HG03565 (cell line): ENCODE measurements around the gene KDM3A.
A peak's percentile ranks its signal among the peaks of the same experiment; 100 is the strongest.

Experiments
- ATAC-seq: cut with Tn5 transposase; IDR thresholded peaks from one replicate; pipeline ENCODE4 v1.9.1; 2021; ENCODE audit warnings: mild to moderate bottlenecking, moderate library complexity; ENCODE audit not compliant: unreplicated experiment

Gene KDM3A

GRCh38 chr2:86440631-86441391 is at the start of gene KDM3A:
Gene KDM3A (plus strand): TSS chr2:86441371. CDS start chr2:86442048, 677 bp downstream.
- peak; percentile 68 for ATAC-seq

GRCh38 chr2:86392873-86393518 is 48.2 kb upstream of the KDM3A start:
- ATAC-seq: no peak

GRCh38 chr2:86393521-86394491 is 47.4 kb upstream of the KDM3A start:
- no peak for ATAC-seq

- ATAC-seq: no peak
Observed at GRCh38 chr2:86396291-86396785, 44.8 kb upstream of the KDM3A start.

GRCh38 chr2:86397986-86398385 is 43.2 kb upstream of the KDM3A start:
- ATAC-seq: no peak

- ATAC-seq: no peak
Observed at GRCh38 chr2:86398500-86399474, 42.4 kb upstream of the KDM3A start.

- ATAC-seq: no peak
Observed at GRCh38 chr2:86400321-86400720, 40.9 kb upstream of the KDM3A start.

GRCh38 chr2:86410581-86410980 is 30.6 kb upstream of the KDM3A start:
- ATAC-seq: no peak

GRCh38 chr2:86411396-86411795 is 29.8 kb upstream of the KDM3A start:
- ATAC-seq: no peak

GRCh38 chr2:86412007-86412406 is 29.2 kb upstream of the KDM3A start:
- no peak for ATAC-seq

GRCh38 chr2:86413296-86414094 is 27.7 kb upstream of the KDM3A start:
- ATAC-seq: no peak

GRCh38 chr2:86414996-86415395 is 26.2 kb upstream of the KDM3A start:
- no peak for ATAC-seq

GRCh38 chr2:86416146-86416545 is 25.0 kb upstream of the KDM3A start:
- ATAC-seq: no peak

GRCh38 chr2:86417961-86418360 is 23.2 kb upstream of the KDM3A start:
- no peak for ATAC-seq

GRCh38 chr2:86420913-86421312 is 20.3 kb upstream of the KDM3A start:
- no peak for ATAC-seq

GRCh38 chr2:86426271-86426670 is 14.9 kb upstream of the KDM3A start:
- no peak for ATAC-seq

- ATAC-seq: no peak
Observed at GRCh38 chr2:86429335-86429734, 11.8 kb upstream of the KDM3A start.

GRCh38 chr2:86430368-86430767 is 10.8 kb upstream of the KDM3A start:
- no peak for ATAC-seq

GRCh38 chr2:86433137-86433536 is 8.0 kb upstream of the KDM3A start:
- no peak for ATAC-seq
